Common myeloid progenitor, CD34-positive (primary cell): Measurements from ENCODE around the gene NLRP1.

ENCODE experiments used
- CTCF ChIA-PET: fragments of 350-600 bp; sonication (Branson Sonifier 250); formaldehyde crosslinking; loops from one replicate; lab custom pipeline; 2021; ENCODE audit warnings: antibody characterized with exemption; lab: Charles Lee
- POLR2A ChIA-PET: fragments of 350-600 bp; sonication (Branson Sonifier 250); formaldehyde crosslinking; loops from one replicate; lab custom pipeline; 2021; ENCODE audit warnings: antibody characterized with exemption; lab: Charles Lee
- DNase-seq, 3 donors: peaks; one replicate each; pipeline versions ENCODE4 v3.0.0 to v3.0.0-alpha.2; 2013
- H3K27ac ChIP-seq, 2 experiments: 1 replicate in 1 of 2; 2 replicates in 1 of 2; pipeline ENCODE4 v1.7.0; 2013; ENCODE audit warnings: inconsistent platforms in 2 of 2, low read length in 2 of 2, mild to moderate bottlenecking in 2 of 2, low read depth in 1 of 2, moderate library complexity in 1 of 2; ENCODE audit not compliant: severe bottlenecking in 2 of 2, insufficient read depth in 1 of 2, poor library complexity in 1 of 2
- H3K27me3 ChIP-seq, 5 experiments: replicated peaks in 2 of 5; 1 replicate in 3 of 5; 2 replicates in 2 of 5; pipeline versions ENCODE4 v1.6.1 to v1.7.0; 2013; ENCODE audit warnings: low read length in 4 of 5, mild to moderate bottlenecking in 2 of 5, moderate library complexity in 2 of 5, inconsistent platforms in 1 of 5; ENCODE audit not compliant: insufficient read depth in 5 of 5, control insufficient read depth in 4 of 5
- H3K36me3 ChIP-seq, 4 experiments: 1 replicate in 2 of 4; 2 replicates in 2 of 4; pipeline versions ENCODE4 v1.6.1 to v1.7.0; 2013; ENCODE audit warnings: low read length in 3 of 4, control low read depth in 1 of 4, mild to moderate bottlenecking in 1 of 4; ENCODE audit not compliant: control insufficient read depth in 4 of 4, insufficient read depth in 4 of 4
- H3K4me1 ChIP-seq, 4 experiments: 1 replicate in 3 of 4; 2 replicates in 1 of 4; pipeline versions ENCODE4 v1.6.1 to v1.7.1; 2013; ENCODE audit warnings: low read length in 3 of 4, mild to moderate bottlenecking in 3 of 4, control low read depth in 1 of 4, inconsistent platforms in 1 of 4, moderate library complexity in 1 of 4; ENCODE audit not compliant: control insufficient read depth in 4 of 4, insufficient read depth in 4 of 4; ENCODE audit errors: control extremely low read depth in 1 of 4
- H3K4me3 ChIP-seq, 7 experiments: 1 replicate in 4 of 7; 2 replicates in 3 of 7; pipeline versions ENCODE4 v1.5.1 to v1.7.0; 2013; ENCODE audit warnings: mild to moderate bottlenecking in 7 of 7, low read length in 6 of 7, moderate library complexity in 6 of 7, inconsistent platforms in 2 of 7, low read depth in 2 of 7, control low read depth in 1 of 7; ENCODE audit not compliant: insufficient read depth in 4 of 7, control insufficient read depth in 1 of 7; ENCODE audit errors: extremely low read depth in 1 of 7
- H3K9me3 ChIP-seq, 5 experiments: 1 replicate in 4 of 5; 2 replicates in 1 of 5; pipeline versions ENCODE4 v1.6.1 to v1.7.1; 2013; ENCODE audit warnings: low read length in 4 of 5, mild to moderate bottlenecking in 2 of 5, inconsistent platforms in 1 of 5, low read depth in 1 of 5, moderate library complexity in 1 of 5; ENCODE audit not compliant: control insufficient read depth in 4 of 5, insufficient read depth in 2 of 5; ENCODE audit errors: control extremely low read depth in 1 of 5
- WGBS: methylation state at CpG from one replicate; pipeline ENCODE4 v1.1.5; 2013; ENCODE audit not compliant: insufficient coverage; 5-methylcytosine and 5-hydroxymethylcytosine counted together

Gene NLRP1

GRCh38 chr17:5508810-5509209 is 75.5 kb downstream of the NLRP1 start:
- no peak overlapping the region for H3K4me3 ChIP-seq
- no peak overlapping the region for H3K27ac ChIP-seq
- POLR2A ChIA-PET = no interaction called here

GRCh38 chr17:5506307-5506706 is 78.0 kb downstream of the NLRP1 start:
- Histone ChIP-seq H3K4me1 (peaks cover 0 to 1% (median under 1%) of the 10 kb centered on the region in 4 experiments), H3K27ac (no peak overlapping the region), H3K4me3 (no peak overlapping the region), H3K27me3 (no peaks in the 10 kb centered on the region), H3K36me3 (peaks cover 0 to 2% (median 0%) of the 10 kb centered on the region in 4 experiments), H3K9me3 (no peaks in the 10 kb centered on the region)
- no peak for DNase-seq
- CTCF ChIA-PET = interaction anchor here (0.7 kb wide), 1 partner anchor 53 kb away, joined by 4 read pairs; no protein-coding TSS in a partner anchor
- POLR2A ChIA-PET = no interaction called here
- 98% methylated on average over 5 of the region's 5 CpGs for WGBS

More at GRCh38 chr17:5508810-5509209, 75.5 kb downstream of the NLRP1 start:
- Histone ChIP-seq H3K36me3 (peaks cover 0 to 2% (median under 1%) of the 10 kb centered on the region in 4 experiments), H3K9me3 (no peaks in the 10 kb centered on the region), H3K27me3 (no peaks in the 10 kb centered on the region), H3K4me1 (no peaks in the 10 kb centered on the region)
- no peak for DNase-seq
- 78% methylated on average over 4 of the region's 4 CpGs for WGBS
- CTCF ChIA-PET = interaction anchor here (1.3 kb wide), 1 partner anchor 18 kb away, joined by 3 read pairs; no protein-coding TSS in a partner anchor

- Histone ChIP-seq H3K9me3 (no peaks in the 10 kb centered on the region), H3K4me1 (peaks cover 0 to 17% (median 14%) of the 10 kb centered on the region in 4 experiments), H3K4me3 (no peak overlapping the region), H3K27me3 (peaks cover 0 to 11% (median 0%) of the 10 kb centered on the region in 5 experiments), H3K27ac (no peak overlapping the region), H3K36me3 (no peaks in the 10 kb centered on the region)
- no peak for DNase-seq
- POLR2A ChIA-PET = no interaction called here
- CTCF ChIA-PET = interaction anchor here (1.1 to 1.2 kb wide), 2 partner anchors 15 to 16 kb away, joined by 3 read pairs; partner anchors contain the start of gene MIS12
- WGBS = 96% methylated on average over 4 of the region's 4 CpGs
Measured at GRCh38 chr17:5502552-5502951, 81.8 kb downstream of the NLRP1 start.

- POLR2A ChIA-PET = interaction anchor here (2.2 kb wide), 1 partner anchor 16 kb away, joined by 17 read pairs; the partner anchor contains the start of genes DERL2 and MIS12
Measured at GRCh38 chr17:5501685-5502084, 82.6 kb downstream of the NLRP1 start.

GRCh38 chr17:5500589-5501391 is 83.5 kb downstream of the NLRP1 start:
- Histone ChIP-seq H3K4me1 (peaks cover 0 to 17% (median 14%) of the 10 kb centered on the region in 4 experiments), H3K4me3 (peak overlapping the region; percentile 30 to 88 (median 61)), H3K36me3 (no peaks in the 10 kb centered on the region), H3K27me3 (peaks cover 0 to 11% (median 0%) of the 10 kb centered on the region in 5 experiments), H3K9me3 (no peaks in the 10 kb centered on the region), H3K27ac (peak overlapping the region in 1 of 2 experiments; percentile 43)
- ChIA-PET CTCF (interaction anchor here (1.5 kb wide), 1 partner anchor 27 kb away, joined by 4 read pairs; no protein-coding TSS in a partner anchor), POLR2A (interaction anchor here (0.7 to 2.2 kb wide), 3 partner anchors 12 to 26 kb away, joined by 3 to 17 read pairs (median 4); partner anchors contain the start of genes DERL2 and MIS12)
- WGBS = 0% methylated on average over 49 of the region's 67 CpGs
- peak; percentile 86 to 94 (median 92) for DNase-seq

More at GRCh38 chr17:5501685-5502084, 82.6 kb downstream of the NLRP1 start:
- 94% methylated on average over 7 of the region's 8 CpGs for WGBS
- no peak for DNase-seq
- H3K4me3 ChIP-seq = no peak overlapping the region
- CTCF ChIA-PET = no interaction called here
- no peaks in the 10 kb centered on the region for H3K36me3 ChIP-seq
- H3K27me3 ChIP-seq = peaks cover 0 to 11% (median 0%) of the 10 kb centered on the region in 5 experiments
- H3K9me3 ChIP-seq = no peaks in the 10 kb centered on the region
- H3K27ac ChIP-seq = no peak overlapping the region
- H3K4me1 ChIP-seq = peaks cover 0 to 17% (median 14%) of the 10 kb centered on the region in 4 experiments

- Histone ChIP-seq H3K4me3 (peak overlapping the region; percentile 30 to 88 (median 61)), H3K27ac (no peak overlapping the region), H3K4me1 (peaks cover 0 to 17% (median 14%) of the 10 kb centered on the region in 4 experiments), H3K9me3 (no peaks in the 10 kb centered on the region), H3K27me3 (peaks cover 0 to 11% (median 0%) of the 10 kb centered on the region in 5 experiments), H3K36me3 (no peaks in the 10 kb centered on the region)
- 0% methylated on average over 3 of the region's 18 CpGs for WGBS
- DNase-seq = no peak
- ChIA-PET CTCF (interaction anchor here (1.5 kb wide), 1 partner anchor 26 kb away, joined by 4 read pairs; no protein-coding TSS in a partner anchor), POLR2A (interaction anchor here (0.7 to 2.2 kb wide), 3 partner anchors 11 to 27 kb away, joined by 3 to 17 read pairs (median 4); partner anchors contain the start of genes DERL2 and MIS12)
Measured at GRCh38 chr17:5500247-5500588, 84.1 kb downstream of the NLRP1 start.
